Activated CD8-positive, alpha-beta memory T cell treated with anti-CD3 and anti-CD28 coated beads, Interleukin-2, amount 50 U/mL, for 24 hours (primary cell): ENCODE results near the gene FGFBP2.
"Not testable (repeated sequence)": the region's sequence is repeated elsewhere in the genome, so short reads cannot be mapped to it uniquely, and the experiment has no call there.

Experiments used
- DNase-seq: peaks from one replicate; pipeline ENCODE4 v3.0.0-alpha.2; 2020; ENCODE audit errors: extremely low read depth

FGFBP2 gene

GRCh38 chr4:15930314-15930713 is 32.7 kb downstream of the FGFBP2 start:
- no peak for DNase-seq

DNA sequence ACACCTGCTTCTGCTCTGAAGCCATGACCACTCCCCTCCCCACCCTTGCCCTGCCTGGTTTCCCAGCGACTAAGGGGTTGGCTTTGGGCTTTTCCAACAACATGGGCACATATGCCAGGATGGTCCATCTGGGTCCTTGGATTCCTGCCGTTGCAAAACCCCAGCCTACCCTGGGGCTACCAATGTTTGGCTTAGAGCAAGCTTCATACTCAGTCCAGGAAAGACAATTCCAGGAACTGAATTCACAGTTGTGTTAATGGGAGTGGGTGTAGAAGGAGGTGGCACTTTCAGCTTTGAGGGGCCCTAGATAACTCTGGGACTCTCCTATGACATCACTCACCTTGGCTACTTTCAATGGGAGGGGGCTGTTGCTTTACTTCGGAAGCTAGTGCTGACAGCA is 33.4 kb downstream of the FGFBP2 start:
- no peak for DNase-seq

- no peak for DNase-seq
Observed at GRCh38 chr4:15928883-15929282, 34.1 kb downstream of the FGFBP2 start.

GRCh38 chr4:15926486-15926885 is 36.5 kb downstream of the FGFBP2 start:
- no peak for DNase-seq

GRCh38 chr4:15925830-15926229 is 37.1 kb downstream of the FGFBP2 start:
- no peak for DNase-seq

DNA sequence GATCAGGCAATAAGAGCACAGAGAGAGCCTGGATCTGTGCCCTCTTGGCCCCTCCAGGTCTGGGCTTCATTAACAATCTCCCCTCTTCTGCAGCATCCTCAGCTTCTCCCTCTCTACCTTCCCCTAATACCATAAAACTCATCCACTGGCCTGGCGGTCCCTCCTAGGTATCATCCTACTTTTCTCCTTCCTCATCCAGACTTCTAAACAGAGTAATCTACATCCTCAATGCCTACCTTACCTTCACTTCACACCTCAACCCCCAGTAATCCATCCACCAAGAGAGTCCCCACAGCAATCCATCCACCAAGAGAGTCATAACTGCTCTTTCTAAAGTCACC is 41.4 kb downstream of the FGFBP2 start:
- DNase-seq: no peak

DNA sequence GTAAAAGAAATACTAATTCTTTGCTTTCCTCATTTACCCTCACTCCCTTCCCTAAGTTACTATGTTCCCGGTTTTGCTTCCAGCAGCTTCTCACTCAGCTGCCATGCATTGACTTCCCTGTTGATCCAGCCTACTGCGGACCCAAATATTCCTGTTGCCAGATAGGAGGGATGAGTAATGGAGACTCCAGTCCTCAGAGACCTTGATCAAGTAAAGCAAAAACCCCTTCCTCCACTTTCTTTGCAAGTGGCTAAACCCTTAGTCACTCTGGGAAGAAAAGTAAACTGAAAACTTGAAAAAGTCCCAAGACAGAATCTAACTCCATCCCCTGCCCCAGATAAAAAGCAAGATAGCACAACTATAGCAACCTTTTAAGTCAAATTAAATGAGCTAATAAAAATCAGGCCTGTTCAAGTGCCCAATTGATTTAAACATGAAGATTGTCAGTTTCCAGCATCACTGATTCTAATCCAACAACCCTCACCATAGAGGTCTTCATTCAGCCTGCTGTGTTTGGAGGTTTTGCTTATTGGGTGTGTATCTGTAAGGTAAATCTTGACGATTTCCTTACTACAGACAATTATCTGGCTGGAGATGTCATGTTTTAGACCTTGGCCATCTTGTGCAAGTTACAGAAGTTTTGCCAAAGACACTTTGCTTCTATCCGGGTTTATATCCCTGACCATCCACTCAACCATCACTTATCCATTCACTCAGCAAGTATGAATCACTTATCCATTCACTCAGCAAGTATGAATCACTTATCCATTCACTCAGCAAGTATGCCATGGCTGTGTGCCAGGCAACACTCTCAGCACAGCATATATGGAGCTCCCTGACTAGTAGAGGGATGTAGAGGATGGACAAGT is 42.0 kb downstream of the FGFBP2 start:
- no peak for DNase-seq

GRCh38 chr4:15918484-15919129 is 44.4 kb downstream of the FGFBP2 start:
- no peak for DNase-seq

DNA sequence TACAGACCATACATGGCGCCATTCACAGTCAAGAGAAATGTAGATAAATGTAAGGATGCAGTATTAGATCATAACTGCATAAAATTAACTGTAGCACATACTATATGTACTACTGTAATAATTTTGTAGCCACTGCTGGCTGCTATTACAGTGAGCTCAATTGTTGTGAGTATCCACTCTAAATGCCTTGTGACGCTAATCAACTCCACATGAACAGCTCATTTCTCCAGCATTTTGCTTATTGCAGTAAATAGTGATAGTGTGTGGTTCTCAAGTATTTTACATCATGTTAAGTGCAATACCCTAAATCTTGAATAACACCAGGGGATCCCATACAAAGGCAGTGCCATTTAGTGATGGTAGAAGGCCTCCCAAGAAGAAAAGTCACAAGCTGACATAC is 45.7 kb downstream of the FGFBP2 start:
- no peak for DNase-seq

- DNase-seq: not testable (repeated sequence)
Observed at GRCh38 chr4:15916358-15916757, 46.6 kb downstream of the FGFBP2 start.

- DNase-seq: no peak
Observed at GRCh38 chr4:15914736-15915135, 48.2 kb downstream of the FGFBP2 start.

- no peak for DNase-seq
Observed at GRCh38 chr4:15914291-15914690, 48.7 kb downstream of the FGFBP2 start.

DNA sequence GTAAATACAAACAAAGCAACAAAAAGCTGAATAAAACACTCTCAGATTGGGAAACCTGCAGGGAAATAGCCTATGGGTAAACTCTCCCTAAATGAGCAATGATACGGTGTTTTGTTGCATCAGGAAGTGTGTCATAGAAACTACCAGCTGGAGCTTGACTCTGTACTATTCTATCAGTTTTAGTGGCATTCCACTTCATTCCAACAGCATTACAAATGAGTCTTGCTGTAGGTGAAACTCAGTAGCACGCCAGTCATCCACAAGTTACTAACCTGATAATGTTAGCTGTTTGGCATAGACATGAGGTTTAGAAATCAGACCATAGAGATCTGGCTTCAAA is 49.4 kb downstream of the FGFBP2 start:
- DNase-seq: no peak

GRCh38 chr4:15912961-15913630 is 49.9 kb downstream of the FGFBP2 start:
- no peak for DNase-seq

DNA sequence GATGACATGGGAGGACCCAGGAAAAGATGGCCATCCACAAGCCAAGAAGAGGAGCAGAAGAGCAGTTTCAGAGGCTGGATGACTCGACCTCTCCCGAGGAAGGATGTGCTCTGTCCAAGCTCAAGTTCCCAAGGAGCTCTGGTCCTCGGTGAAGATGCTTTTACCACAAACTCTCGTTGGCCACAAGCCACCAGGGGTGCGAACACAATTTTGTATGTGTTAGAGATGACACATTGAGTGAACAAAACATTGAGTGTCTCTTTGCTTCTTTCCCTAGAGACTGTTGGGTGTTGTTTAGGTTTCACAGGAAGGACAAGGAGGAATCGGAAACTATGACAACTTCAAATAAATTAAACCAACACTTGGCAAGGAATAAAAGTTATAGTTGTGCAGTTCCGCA is 50.7 kb downstream of the FGFBP2 start:
- DNase-seq: no peak
